ENCODE data around the gene ZFP3.
"Not testable (repeated sequence)": the region's sequence is repeated elsewhere in the genome, so short reads cannot be mapped to it uniquely, and the experiment has no call there.

Gene ZFP3

DNA sequence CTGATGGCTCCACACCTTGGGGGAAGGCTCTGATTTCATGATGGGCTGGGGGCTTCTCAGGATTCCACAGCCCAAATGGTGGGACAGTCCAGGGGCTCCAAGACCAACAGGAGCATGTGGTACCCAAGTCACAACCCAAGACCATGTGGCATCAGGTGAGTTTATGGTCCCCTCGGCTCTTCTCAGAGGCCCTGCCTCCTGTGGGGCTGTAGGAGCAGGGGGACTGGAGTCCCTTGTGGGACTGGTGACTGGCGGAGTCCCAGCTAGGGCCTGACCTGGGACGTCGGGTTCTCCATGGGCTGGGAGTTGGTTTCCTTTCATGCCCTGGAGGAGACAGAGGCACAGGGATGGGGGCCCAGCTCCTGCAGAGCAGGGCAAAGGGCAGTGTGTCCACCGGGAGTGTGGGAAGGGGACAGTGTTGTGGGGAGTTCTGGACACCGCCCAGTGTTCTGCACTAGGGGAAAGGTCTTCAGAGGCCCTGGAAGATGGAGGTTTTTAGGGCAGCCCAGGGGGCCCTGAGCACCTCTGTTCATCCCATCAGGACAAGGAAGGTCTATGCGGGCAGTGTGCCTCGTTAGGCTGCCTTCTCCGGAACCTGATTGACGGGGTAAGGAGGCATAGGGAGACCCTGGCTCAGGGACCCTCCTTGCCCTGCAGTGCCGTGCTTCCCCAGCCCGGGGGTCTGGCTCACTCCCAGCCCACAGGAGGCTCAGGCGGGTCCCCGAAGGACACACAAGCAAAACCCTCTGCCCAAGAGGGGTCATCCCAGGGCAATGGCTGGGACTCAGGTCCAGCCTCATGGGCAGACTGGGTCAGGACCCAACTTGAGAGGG lies 58.5 kb downstream of the ZFP3 start:
- not testable (repeated sequence) for DNase-seq (ENCODE audit: insufficient read length, low spot score); FAIRE-seq

DNA sequence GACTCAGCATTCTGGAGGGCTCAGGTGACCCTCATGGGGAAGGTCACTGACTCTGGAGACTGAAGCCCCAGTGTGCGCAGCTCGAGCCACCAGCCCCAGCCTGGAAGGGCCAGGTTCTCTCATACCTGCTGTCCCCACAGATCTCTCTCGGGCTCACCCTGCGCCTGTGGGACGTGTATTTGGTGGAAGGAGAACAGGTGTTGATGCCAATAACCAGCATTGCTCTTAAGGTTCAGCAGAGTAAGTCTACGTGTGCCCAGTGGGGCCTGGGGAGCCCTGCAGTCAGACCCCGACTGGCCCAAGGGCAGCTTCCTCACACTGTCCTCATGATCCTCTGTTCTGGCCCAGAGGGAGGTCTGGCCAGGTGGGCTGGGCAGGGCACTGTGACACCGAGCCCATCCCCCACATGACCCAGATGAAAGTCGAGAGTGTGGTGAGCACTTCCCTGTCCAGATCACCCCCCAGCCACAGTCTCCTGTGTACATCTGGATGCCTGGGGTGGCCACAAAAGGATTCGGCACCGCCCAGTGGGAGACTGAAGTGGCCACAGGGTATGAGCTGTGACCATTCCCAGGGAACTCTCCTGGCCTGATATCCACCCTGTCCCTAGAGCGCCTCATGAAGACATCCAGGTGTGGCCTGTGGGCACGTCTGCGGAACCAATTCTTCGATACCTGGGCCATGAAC lies 59.4 kb downstream of the ZFP3 start:
- FAIRE-seq; DNase-seq (ENCODE audit: insufficient read length, low spot score): not testable (repeated sequence)

DNA sequence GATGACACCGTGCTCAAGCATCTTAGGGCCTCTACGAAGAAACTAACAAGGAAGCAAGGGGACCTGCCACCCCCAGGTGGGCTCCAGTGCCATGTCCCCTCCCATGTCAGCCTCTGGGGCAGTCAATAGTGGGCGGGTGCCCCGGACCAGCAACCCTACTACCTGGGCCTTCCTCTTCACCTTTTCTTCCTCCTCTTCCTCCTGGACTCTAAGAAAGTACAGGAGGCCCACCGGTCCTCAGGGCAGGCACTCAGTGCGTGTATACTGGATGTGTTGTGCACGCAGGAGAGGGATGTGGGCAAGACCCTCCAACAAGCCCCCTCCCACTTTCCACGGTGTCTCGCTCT lies 59.9 kb downstream of the ZFP3 start:
- FAIRE-seq; DNase-seq (ENCODE audit: insufficient read length, low spot score): not testable (repeated sequence)

DNA sequence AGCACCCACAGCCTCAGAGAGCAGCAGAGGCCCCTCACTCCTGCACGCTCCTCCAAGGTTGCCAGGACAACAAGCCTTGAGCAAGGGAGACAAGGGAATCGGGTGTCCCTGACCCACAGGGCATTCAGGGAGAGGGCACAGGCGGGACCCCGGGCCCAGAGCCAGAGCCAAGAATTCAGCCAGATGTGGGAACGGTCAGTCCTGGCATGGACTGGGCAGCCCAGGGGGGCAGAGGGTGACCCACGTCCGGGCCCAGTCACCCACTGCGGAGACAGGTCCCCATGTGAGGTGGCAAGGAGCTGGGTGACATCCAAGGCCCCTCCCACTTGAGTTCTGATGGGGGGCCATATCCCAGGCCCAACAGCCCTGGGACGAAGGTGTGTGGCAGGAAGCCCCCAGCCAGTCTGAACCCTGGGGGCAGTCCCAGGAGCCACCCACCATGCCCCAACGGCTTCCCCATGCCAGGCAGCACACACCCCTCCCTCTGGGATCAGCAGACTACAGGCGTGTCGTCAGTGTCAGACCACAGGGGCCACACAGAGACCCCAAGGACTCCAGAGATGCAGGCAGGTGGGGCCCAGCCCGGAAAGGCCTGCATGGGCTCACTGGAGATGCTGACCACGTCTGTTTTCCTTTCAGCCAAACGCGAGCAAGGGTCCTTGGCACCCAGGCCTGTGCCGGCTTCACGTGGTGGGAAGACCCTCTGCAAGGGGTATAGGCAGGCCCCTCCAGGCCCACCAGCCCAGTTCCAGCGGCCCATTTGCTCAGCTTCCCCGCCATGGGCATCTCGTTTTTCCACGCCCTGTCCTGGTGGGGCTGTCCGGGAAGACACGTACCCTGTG lies 60.6 kb downstream of the ZFP3 start:
- FAIRE-seq, result no peak

DNA sequence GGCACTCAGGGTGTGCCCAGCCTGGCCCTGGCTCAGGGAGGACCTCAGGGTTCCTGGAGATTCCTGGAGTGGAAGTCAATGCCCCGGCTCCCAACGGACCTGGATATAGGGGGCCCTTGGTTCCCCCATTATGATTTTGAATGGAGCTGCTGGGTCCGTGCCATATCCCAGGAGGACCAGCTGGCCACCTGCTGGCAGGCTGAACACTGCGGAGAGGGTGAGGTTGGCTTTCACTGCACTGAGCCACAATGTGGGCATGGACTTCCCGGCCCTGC lies 61.1 kb downstream of the ZFP3 start:
- FAIRE-seq (no peak), DNase-seq (ENCODE audit: insufficient read length, low spot score) (no peak)

More for the DNA sequence above, 60.6 kb downstream of the ZFP3 start:
- DNase-seq (ENCODE audit: insufficient read length, low spot score), result no peak

DNA sequence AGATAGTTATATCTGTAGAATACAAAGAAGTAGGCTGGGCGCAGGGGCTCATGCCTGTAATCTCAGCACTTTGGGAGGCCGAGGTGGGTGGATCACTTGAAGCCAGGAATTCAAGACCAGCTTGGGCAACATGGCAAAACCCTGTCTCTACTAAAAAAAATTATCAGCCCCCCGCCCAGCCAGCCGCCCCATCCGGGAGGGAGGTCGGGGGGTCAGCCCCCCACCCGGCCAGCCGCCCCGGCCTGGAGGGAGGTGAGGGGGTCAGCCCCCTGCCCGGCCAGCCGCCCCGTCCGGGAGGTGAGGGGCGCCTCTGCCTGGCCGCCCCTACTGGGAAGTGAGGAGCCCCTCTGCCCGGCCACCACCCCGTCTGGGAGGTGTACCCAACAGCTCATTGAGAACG lies 64.6 kb downstream of the ZFP3 start:
- FAIRE-seq; DNase-seq (ENCODE audit: insufficient read length, low spot score): not testable (repeated sequence)

Measured in HTR-8/SVneo (cell line).